SK-N-SH (cell line): ENCODE data around the gene TMEM52B.

Experiments
- EZH2phosphoT487 ChIP-seq: fragments of 200-600 bp; sonication (generic); IDR thresholded peaks from 2 replicates; pipeline ENCODE4 v1.6.1; 2017; ENCODE audit warnings: low read depth, mixed run types, mild to moderate bottlenecking, antibody characterized with exemption, moderate library complexity, borderline replicate concordance
- FOSL2 ChIP-seq: IDR thresholded peaks from 2 replicates; pipeline ENCODE4 v1.4.0; 2012; ENCODE audit warnings: low read depth, mild to moderate bottlenecking, moderate library complexity, borderline replicate concordance
- NFIC ChIP-seq: IDR thresholded peaks from 2 replicates; pipeline ENCODE4 v1.4.0; 2012; ENCODE audit warnings: borderline replicate concordance
- PBX3 ChIP-seq: IDR thresholded peaks from 2 replicates; pipeline ENCODE4; 2012
- POLR2AphosphoS5 ChIP-seq: IDR thresholded peaks from 2 replicates; pipeline ENCODE4 v1.6.1; 2012; ENCODE audit warnings: low read depth, low read length
- RAD21 ChIP-seq: IDR thresholded peaks from 2 replicates; pipeline ENCODE4 v1.6.1; 2012; ENCODE audit warnings: mild to moderate bottlenecking, low read length
- RCOR1 ChIP-seq: fragments of 150-350 bp; IDR thresholded peaks from 2 replicates; pipeline ENCODE4 v1.6.1; 2017; ENCODE audit warnings: antibody characterized with exemption, low read length
- SIN3A ChIP-seq: IDR thresholded peaks from 2 replicates; pipeline ENCODE4 v1.6.1; 2012; ENCODE audit warnings: low read depth, mild to moderate bottlenecking, low read length, moderate library complexity, borderline replicate concordance
- TAF1 ChIP-seq: IDR thresholded peaks from 2 replicates; pipeline ENCODE4 v1.6.1; 2012; ENCODE audit warnings: low read depth, mild to moderate bottlenecking, low read length, moderate library complexity, borderline replicate concordance
- TCF12 ChIP-seq: IDR thresholded peaks from 2 replicates; pipeline ENCODE4 v1.4.0; 2012
- TF ChIP-seq, protein P1 (sequence below): fragments of 200-600 bp; sonication (generic); IDR thresholded peaks from 2 replicates; pipeline ENCODE4 v1.6.1; 2017; ENCODE audit warnings: antibody characterized with exemption, mild to moderate bottlenecking, moderate library complexity
- TF ChIP-seq, protein P2 (sequence below): IDR thresholded peaks from 2 replicates; pipeline ENCODE4 v1.6.1; 2012; ENCODE audit warnings: mild to moderate bottlenecking, low read depth, low read length, moderate library complexity
- TF ChIP-seq, protein P3 (sequence below): IDR thresholded peaks from 2 replicates; pipeline ENCODE4 v1.4.0; 2012; ENCODE audit warnings: low read depth
- TF ChIP-seq, protein P4 (sequence below): IDR thresholded peaks from 2 replicates; pipeline ENCODE4 v1.4.0; 2012; ENCODE audit warnings: low read depth, borderline replicate concordance

GRCh38 chr12:10167599-10167998, 11.2 kb upstream of the TMEM52B start:
- TF ChIP-seq TCF12 (no peak), POLR2AphosphoS5 (no peak), PBX3 (no peak), EZH2phosphoT487 (no peak), RAD21 (no peak), NFIC (no peak), TAF1 (no peak), SIN3A (no peak), FOSL2 (no peak), RCOR1 (no peak)
- TF ChIP-seq, protein P1, sequence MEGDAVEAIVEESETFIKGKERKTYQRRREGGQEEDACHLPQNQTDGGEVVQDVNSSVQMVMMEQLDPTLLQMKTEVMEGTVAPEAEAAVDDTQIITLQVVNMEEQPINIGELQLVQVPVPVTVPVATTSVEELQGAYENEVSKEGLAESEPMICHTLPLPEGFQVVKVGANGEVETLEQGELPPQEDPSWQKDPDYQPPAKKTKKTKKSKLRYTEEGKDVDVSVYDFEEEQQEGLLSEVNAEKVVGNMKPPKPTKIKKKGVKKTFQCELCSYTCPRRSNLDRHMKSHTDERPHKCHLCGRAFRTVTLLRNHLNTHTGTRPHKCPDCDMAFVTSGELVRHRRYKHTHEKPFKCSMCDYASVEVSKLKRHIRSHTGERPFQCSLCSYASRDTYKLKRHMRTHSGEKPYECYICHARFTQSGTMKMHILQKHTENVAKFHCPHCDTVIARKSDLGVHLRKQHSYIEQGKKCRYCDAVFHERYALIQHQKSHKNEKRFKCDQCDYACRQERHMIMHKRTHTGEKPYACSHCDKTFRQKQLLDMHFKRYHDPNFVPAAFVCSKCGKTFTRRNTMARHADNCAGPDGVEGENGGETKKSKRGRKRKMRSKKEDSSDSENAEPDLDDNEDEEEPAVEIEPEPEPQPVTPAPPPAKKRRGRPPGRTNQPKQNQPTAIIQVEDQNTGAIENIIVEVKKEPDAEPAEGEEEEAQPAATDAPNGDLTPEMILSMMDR: no peak
- TF ChIP-seq, protein P2, sequence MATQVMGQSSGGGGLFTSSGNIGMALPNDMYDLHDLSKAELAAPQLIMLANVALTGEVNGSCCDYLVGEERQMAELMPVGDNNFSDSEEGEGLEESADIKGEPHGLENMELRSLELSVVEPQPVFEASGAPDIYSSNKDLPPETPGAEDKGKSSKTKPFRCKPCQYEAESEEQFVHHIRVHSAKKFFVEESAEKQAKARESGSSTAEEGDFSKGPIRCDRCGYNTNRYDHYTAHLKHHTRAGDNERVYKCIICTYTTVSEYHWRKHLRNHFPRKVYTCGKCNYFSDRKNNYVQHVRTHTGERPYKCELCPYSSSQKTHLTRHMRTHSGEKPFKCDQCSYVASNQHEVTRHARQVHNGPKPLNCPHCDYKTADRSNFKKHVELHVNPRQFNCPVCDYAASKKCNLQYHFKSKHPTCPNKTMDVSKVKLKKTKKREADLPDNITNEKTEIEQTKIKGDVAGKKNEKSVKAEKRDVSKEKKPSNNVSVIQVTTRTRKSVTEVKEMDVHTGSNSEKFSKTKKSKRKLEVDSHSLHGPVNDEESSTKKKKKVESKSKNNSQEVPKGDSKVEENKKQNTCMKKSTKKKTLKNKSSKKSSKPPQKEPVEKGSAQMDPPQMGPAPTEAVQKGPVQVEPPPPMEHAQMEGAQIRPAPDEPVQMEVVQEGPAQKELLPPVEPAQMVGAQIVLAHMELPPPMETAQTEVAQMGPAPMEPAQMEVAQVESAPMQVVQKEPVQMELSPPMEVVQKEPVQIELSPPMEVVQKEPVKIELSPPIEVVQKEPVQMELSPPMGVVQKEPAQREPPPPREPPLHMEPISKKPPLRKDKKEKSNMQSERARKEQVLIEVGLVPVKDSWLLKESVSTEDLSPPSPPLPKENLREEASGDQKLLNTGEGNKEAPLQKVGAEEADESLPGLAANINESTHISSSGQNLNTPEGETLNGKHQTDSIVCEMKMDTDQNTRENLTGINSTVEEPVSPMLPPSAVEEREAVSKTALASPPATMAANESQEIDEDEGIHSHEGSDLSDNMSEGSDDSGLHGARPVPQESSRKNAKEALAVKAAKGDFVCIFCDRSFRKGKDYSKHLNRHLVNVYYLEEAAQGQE: no peak
- TF ChIP-seq, protein P3, sequence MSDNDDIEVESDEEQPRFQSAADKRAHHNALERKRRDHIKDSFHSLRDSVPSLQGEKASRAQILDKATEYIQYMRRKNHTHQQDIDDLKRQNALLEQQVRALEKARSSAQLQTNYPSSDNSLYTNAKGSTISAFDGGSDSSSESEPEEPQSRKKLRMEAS: no peak
- TF ChIP-seq, protein P4, sequence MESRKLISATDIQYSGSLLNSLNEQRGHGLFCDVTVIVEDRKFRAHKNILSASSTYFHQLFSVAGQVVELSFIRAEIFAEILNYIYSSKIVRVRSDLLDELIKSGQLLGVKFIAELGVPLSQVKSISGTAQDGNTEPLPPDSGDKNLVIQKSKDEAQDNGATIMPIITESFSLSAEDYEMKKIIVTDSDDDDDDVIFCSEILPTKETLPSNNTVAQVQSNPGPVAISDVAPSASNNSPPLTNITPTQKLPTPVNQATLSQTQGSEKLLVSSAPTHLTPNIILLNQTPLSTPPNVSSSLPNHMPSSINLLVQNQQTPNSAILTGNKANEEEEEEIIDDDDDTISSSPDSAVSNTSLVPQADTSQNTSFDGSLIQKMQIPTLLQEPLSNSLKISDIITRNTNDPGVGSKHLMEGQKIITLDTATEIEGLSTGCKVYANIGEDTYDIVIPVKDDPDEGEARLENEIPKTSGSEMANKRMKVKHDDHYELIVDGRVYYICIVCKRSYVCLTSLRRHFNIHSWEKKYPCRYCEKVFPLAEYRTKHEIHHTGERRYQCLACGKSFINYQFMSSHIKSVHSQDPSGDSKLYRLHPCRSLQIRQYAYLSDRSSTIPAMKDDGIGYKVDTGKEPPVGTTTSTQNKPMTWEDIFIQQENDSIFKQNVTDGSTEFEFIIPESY: no peak
